ENCODE results near the gene FRMD4A. TPM values are rescaled to one million over a fixed set of nuclear protein-coding genes. Genes with fewer than 3 reads are reported as not detected.
A peak's percentile ranks its signal among the peaks of the same experiment; 100 is the strongest.

The FRMD4A gene
- total and polyA plus RNA-seq, 2 of the 4 experiments (the other 2 are of a cell fraction), result 30.3 to 68.8 TPM

DNA sequence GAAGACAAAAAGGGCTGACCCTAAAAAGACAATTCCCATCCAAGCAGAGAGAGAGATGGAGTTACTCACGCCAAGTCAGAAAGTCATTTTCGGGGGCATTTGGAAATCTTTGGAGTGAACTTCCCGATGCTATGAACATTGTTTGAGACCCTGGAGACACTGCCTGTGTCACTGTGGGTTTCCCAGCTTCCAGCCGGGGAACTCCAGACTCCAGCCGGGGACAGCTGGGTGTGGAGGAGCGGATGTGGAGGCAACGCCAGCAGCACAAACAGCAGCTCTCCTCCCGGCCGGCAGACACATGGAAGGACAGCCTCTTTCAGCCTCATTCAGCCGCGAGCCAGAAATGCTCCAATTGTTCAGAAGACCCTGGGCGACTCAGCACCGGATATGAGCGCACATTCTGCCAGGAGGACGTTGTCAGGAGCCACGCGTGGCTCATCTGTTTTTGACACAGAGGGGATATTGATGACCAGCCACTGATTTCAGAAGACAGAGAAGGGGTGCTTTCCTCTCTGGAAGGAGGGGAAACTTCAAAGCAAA, 646.4 kb downstream of the FRMD4A start:
- ATAC-seq (ENCODE audit: low read depth), result peak; percentile 82
- Histone ChIP-seq H2AK9ac (replicated peaks; ENCODE audit: low read depth, low read length, poor library complexity) (peak overlapping the region; percentile 66), H3K79me1 (ENCODE audit: low read depth in 1 of 2, low read length in 2 of 2) (peaks cover 19 to 70% of the 10 kb centered on the region in 2 experiments), H3K4me3 (ENCODE audit: insufficient read depth, low read depth, low read length) (no peak overlapping the region), H3K4ac (ENCODE audit: low read depth, low read length) (peak overlapping the region; percentile 81), H3K14ac (replicated peaks; ENCODE audit: low read depth, low read length) (peak overlapping the region; percentile 82), H3K4me1 (ENCODE audit: control insufficient read depth, insufficient read depth, low read length) (peaks cover 13% of the 10 kb centered on the region), H3K9me1 (ENCODE audit: insufficient read depth, low read length) (peaks cover 13% of the 10 kb centered on the region), H4K8ac (ENCODE audit: low read depth in 2 of 2, low read length in 2 of 2) (peak overlapping the region; percentile 73 to 84), H2BK120ac (ENCODE audit: low read depth, low read length) (peak overlapping the region; percentile 63), H2AFZ (replicated peaks; ENCODE audit: low read length, poor library complexity) (peak overlapping the region; percentile 78), H3K27ac (ENCODE audit: insufficient read depth, low read length) (peak overlapping the region; percentile 75), H3K27me3 (ENCODE audit: control insufficient read depth, insufficient read depth, low read length) (no peaks in the 10 kb centered on the region), H3K4me2 (ENCODE audit: low read depth, low read length) (peak overlapping the region; percentile 47), H3K18ac (ENCODE audit: low read depth, low read length) (peak overlapping the region; percentile 53), H4K91ac (ENCODE audit: insufficient read depth, low read depth, low read length) (peak overlapping the region; percentile 48), H3K23ac (ENCODE audit: low read depth, low read length) (peak overlapping the region; percentile 74), H3K36me3 (ENCODE audit: control insufficient read depth, insufficient read depth, low read length) (peaks cover 21% of the 10 kb centered on the region), H3K56ac (ENCODE audit: extremely low read depth, insufficient read depth, low read length) (peak overlapping the region; percentile 76), H3K9me3 (ENCODE audit: control insufficient read depth, insufficient read depth, low read length) (no peaks in the 10 kb centered on the region), H2AK5ac (ENCODE audit: low read depth, low read length) (peak overlapping the region; percentile 65), H3K9ac (ENCODE audit: low read depth, low read length) (peak overlapping the region; percentile 67), H4K20me1 (ENCODE audit: insufficient read depth, low read length) (no peaks in the 10 kb centered on the region), H2BK15ac (ENCODE audit: low read depth, low read length) (peak overlapping the region; percentile 12; the same call in 1 of the 3 replicates), H2BK20ac (ENCODE audit: low read depth, low read length) (0 out of 2 replicates have a peak overlapping the region, but pooled peaks have one; percentile 50), H2BK5ac (ENCODE audit: low read depth, low read length, poor library complexity, severe bottlenecking) (peak overlapping the region; percentile 67), H4K5ac (ENCODE audit: low read depth, low read length) (peak overlapping the region; percentile 36)
- dilution Hi-C loops (cut with HindIII; ENCODE audit: low sequenced_read_pairs, unreplicated experiment), result no loop called here
- in situ Hi-C loops (cut with MboI; ENCODE audit: low sequenced_read_pairs), result no loop called here
- no peak for TF ChIP-seq FOS (IDR thresholded peaks at IDR 0.05; ENCODE audit: low read depth, low read length)
- TF ChIP-seq MXI1 (IDR thresholded peaks at IDR 0.05; ENCODE audit: borderline replicate concordance, low read depth, low read length), result peak; percentile 82
- no peak for TF ChIP-seq RCOR1 (IDR thresholded peaks at IDR 0.05; ENCODE audit: insufficient replicate concordance, low read length)
- TF ChIP-seq USF2 (IDR thresholded peaks at IDR 0.05; ENCODE audit: low read depth, low read length), result no peak
- TF ChIP-seq ELK1 (IDR thresholded peaks at IDR 0.05; ENCODE audit: borderline replicate concordance, low read depth, low read length), result no peak
- TF ChIP-seq RAD21 (IDR thresholded peaks at IDR 0.05; ENCODE audit: low read length), result no peak
- no peak for TF ChIP-seq NFE2L2 (IDR thresholded peaks at IDR 0.05; ENCODE audit: low read depth, low read length)
- no peak for TF ChIP-seq CEBPB (IDR thresholded peaks at IDR 0.05; ENCODE audit: low read depth, low read length)
- peak; percentile 33; the same call in 1 of the 2 replicates for TF ChIP-seq POLR2A (IDR thresholded peaks at IDR 0.05; ENCODE audit: low read depth, low read length)
- TF ChIP-seq CHD1 (IDR thresholded peaks at IDR 0.05; ENCODE audit: low read depth, low read length), result no peak
- TF ChIP-seq CTCF (conservative IDR thresholded peaks at IDR 0.05; ENCODE audit: low read depth, low read length), result no peak
- no peak for TF ChIP-seq MAFK (IDR thresholded peaks at IDR 0.05; ENCODE audit: low read depth, low read length)
- TF ChIP-seq RFX5 (IDR thresholded peaks at IDR 0.05; ENCODE audit: low read depth, low read length), result no peak
- TF ChIP-seq MAZ (IDR thresholded peaks at IDR 0.05; ENCODE audit: borderline replicate concordance, low read depth, low read length), result peak; percentile 21; the same call in 1 of the 2 replicates
- TF ChIP-seq BHLHE40 (IDR thresholded peaks at IDR 0.05; ENCODE audit: low read depth, low read length), result 0 out of 2 replicates have a peak, but pooled peaks have one; percentile 5
- no TSS peak for BruUV-seq (replicated peaks)
- POLR2A ChIA-PET (ENCODE audit: unreplicated experiment), result interaction anchor here (0.5 to 0.6 kb wide), 2 partner anchors 14 to 114 kb away, joined by 3 to 4 read pairs; no protein-coding TSS in a partner anchor
- WGBS, 2 experiments (ENCODE audit: extremely low coverage in 2 of 2, insufficient read length in 1 of 2), result 0% methylated on average over 4 of the region's 17 CpGs; no CpG with 5 or more reads in 1 of the 2 experiments
- intact Hi-C loops (cut with micrococcal nuclease), result no loop called here
- CTCF ChIA-PET, result no interaction called here
- peak; percentile 88 for DNase-seq

All from IMR-90 (cell line).